Hepatocyte (in vitro differentiated cells): ENCODE results near the gene CACNG6.

Source experiments
- EZH2 ChIP-seq: fragments of 200-600 bp; sonication (generic); IDR thresholded peaks from 2 replicates; pipeline ENCODE4 v1.6.1; 2016; ENCODE audit warnings: antibody characterized with exemption, mild to moderate bottlenecking, borderline replicate concordance
- EZH2phosphoT487 ChIP-seq: fragments of 200-600 bp; sonication (generic); IDR thresholded peaks from one replicate; pipeline ENCODE4 v1.6.1; 2018; ENCODE audit warnings: antibody characterized with exemption, mild to moderate bottlenecking, low read depth, moderate library complexity; ENCODE audit not compliant: unreplicated experiment, severe bottlenecking
- TF ChIP-seq, protein P1 (sequence below): fragments of 200-600 bp; sonication (generic); IDR thresholded peaks from 2 replicates; pipeline ENCODE4 v1.5.1; 2016; ENCODE audit warnings: antibody characterized with exemption, mild to moderate bottlenecking; ENCODE audit not compliant: poor library complexity

DNA sequence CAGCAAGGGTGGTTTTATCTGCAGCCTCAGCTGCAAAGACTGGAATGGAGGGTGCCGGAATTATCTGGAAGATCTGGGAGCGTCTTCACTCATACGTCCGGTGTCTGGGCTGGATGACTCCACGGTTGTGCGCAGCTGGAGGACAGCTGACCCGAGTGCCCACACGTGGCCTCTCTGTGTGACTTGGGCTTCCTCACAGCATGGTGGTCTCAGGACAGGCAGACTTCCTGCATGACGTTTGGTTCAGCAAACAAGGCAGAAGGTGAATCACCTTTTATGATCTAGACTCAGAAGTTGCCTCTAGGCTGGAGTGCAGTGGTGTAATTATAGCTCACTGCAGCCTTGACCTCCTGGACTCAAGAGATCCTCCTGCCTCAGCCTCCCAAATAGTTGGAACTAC is 33.2 kb downstream of the CACNG6 start:
- TF ChIP-seq, protein P1, sequence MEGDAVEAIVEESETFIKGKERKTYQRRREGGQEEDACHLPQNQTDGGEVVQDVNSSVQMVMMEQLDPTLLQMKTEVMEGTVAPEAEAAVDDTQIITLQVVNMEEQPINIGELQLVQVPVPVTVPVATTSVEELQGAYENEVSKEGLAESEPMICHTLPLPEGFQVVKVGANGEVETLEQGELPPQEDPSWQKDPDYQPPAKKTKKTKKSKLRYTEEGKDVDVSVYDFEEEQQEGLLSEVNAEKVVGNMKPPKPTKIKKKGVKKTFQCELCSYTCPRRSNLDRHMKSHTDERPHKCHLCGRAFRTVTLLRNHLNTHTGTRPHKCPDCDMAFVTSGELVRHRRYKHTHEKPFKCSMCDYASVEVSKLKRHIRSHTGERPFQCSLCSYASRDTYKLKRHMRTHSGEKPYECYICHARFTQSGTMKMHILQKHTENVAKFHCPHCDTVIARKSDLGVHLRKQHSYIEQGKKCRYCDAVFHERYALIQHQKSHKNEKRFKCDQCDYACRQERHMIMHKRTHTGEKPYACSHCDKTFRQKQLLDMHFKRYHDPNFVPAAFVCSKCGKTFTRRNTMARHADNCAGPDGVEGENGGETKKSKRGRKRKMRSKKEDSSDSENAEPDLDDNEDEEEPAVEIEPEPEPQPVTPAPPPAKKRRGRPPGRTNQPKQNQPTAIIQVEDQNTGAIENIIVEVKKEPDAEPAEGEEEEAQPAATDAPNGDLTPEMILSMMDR: no peak
- no peak for TF ChIP-seq EZH2
- TF ChIP-seq EZH2phosphoT487: no peak
